ENCODE data around the gene DEPDC1B. TPM values are rescaled to one million over a fixed set of nuclear protein-coding genes. Genes with fewer than 3 reads are reported as not detected.

Gene DEPDC1B
- total RNA-seq, 1 donor from 2014 or later: 21.4 TPM

GRCh38 chr5:60679816-60680215, 20.1 kb downstream of the DEPDC1B start:
- no peak for TF ChIP-seq CTCF (conservative IDR thresholded peaks at IDR 0.05; ENCODE audit: low read depth, low read length)
- no peak for DNase-seq (ENCODE audit: low read depth)
- H3K4me3 ChIP-seq (ENCODE audit: low read depth, low read length): no peak overlapping the region

- DNase-seq (ENCODE audit: low read depth): no peak
- no peak overlapping the region for H3K4me3 ChIP-seq (ENCODE audit: low read depth, low read length)
- peak; percentile 58 for TF ChIP-seq CTCF (conservative IDR thresholded peaks at IDR 0.05; ENCODE audit: low read depth, low read length)
These were observed 21.9 kb downstream of the DEPDC1B start for GRCh38 chr5:60677850-60678664.

DNA sequence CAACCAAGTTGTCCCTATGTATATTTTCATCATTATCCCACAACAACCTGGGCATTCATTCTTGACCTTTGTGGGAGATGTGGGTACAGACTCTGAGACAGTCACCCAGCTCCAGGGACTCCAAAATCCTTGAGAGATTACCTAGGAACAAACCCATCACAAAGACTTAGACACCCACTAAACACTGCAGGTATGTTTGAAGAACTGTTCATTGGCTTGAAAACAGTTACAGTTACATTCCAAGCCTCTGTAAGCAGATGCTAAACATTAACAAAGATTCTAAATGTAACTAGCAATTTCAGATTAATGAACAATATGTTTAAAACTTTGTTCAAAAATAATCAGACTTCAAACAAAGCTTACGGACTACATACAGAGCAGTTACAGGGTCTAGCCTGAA, 24.7 kb downstream of the DEPDC1B start:
- no peak for DNase-seq (ENCODE audit: low read depth)
- H3K4me3 ChIP-seq (ENCODE audit: low read depth, low read length): no peak overlapping the region
- TF ChIP-seq CTCF (conservative IDR thresholded peaks at IDR 0.05; ENCODE audit: low read depth, low read length): no peak

DNA sequence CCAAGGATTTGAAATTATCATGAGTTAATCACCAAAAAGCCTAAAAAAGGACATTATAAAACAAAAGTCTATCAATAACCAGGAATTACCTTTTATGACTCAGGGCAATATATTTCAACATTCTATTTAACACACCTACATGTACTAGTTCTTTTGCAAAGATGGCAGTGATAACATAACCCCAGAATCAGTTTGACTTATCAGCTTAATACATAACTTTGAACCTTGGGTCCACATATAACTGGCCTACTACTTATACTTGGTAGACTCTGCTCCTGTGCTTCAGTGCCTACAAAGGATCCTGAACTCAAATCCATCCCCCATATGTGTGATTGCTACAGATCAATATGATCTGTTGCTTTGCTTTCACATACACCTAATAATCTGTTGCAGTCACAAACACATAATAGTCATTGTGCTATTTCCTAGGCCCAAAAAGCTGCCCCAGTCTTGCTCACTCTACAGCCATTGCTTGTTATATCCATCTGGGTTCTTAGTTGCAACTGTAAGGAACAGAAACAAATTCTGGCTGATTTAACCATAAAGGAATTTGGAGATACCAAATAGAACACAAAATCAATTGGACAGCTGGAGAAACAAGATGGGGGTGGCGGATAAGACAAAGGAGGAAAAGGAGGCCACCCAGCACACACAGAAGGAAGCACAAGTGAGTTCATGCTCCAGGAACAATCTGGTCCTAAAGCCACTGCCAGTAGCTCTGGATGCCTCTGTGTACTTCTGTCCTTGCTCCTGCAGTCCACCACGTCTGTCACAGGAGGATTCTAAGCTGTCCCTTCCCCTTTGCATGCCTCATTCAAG, 25.5 kb downstream of the DEPDC1B start:
- H3K4me3 ChIP-seq (ENCODE audit: low read depth, low read length): no peak overlapping the region
- DNase-seq (ENCODE audit: low read depth): no peak
- TF ChIP-seq CTCF (conservative IDR thresholded peaks at IDR 0.05; ENCODE audit: low read depth, low read length): no peak

- TF ChIP-seq CTCF (conservative IDR thresholded peaks at IDR 0.05; ENCODE audit: low read depth, low read length): no peak
- H3K4me3 ChIP-seq (ENCODE audit: low read depth, low read length): no peak overlapping the region
These were observed 26.6 kb downstream of the DEPDC1B start for GRCh38 chr5:60673334-60673733.

DNA sequence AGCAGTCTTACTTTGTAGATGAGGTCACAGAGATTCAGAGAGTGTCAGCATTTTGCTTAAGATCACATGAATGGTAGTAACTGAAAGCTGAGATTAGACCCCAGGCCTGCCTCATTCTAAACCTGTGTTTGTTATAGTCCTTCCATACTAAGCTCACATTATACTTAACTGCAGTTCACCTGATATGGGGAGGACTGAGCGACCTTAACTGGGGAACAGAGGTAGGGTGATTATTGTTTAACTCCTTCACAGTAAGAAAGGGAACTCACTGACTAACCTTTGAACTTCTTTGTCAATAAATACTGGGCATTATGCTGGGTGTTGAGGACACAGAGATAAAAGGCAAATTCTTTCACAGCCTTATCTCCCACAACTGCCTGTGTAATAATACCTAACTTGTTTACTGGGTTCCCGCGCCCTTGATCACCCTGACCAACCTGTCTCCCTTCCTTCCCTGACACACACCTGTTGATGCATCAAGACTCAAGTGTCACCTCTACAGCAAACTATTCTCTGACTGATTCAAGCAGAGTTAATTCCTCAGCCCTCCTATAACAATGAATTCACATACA, 27.2 kb downstream of the DEPDC1B start:
- H3K4me3 ChIP-seq (ENCODE audit: low read depth, low read length): no peak overlapping the region
- no peak for TF ChIP-seq CTCF (conservative IDR thresholded peaks at IDR 0.05; ENCODE audit: low read depth, low read length)
- no peak for DNase-seq (ENCODE audit: low read depth)

More at GRCh38 chr5:60673334-60673733, 26.6 kb downstream of the DEPDC1B start:
- DNase-seq (ENCODE audit: low read depth): no peak
